ENCODE results near the gene HABP2. TPM values are rescaled to one million over a fixed set of nuclear protein-coding genes. Genes with fewer than 3 reads are reported as not detected.

Gene HABP2
- total and polyA plus RNA-seq, 2 of the 4 experiments (the other 2 are of a cell fraction) = not detected

DNA sequence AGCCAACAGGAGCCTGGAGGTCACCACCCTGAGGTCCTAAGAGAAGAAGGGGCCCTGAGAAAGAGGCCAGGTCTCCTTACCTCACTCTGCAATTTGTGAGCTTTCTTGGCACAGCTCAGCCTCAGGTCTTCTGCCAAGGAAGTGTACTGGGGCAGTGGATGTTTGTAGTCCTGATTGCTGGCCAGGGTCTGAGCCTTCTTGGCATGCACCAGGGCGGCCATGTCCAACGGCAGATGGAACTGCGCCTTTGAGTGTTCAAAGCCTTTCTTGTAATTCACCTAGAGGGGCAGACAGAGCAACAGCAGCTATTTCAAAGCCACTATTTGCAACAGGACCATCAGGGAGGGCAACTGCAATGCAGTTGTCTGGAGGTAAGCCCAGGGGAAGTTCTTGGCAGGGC is 59.3 kb downstream of the HABP2 start:
- Histone ChIP-seq H3K9ac (ENCODE audit: low read depth, low read length) (no peak overlapping the region), H2BK5ac (ENCODE audit: low read depth, low read length, poor library complexity, severe bottlenecking) (no peak overlapping the region), H4K91ac (ENCODE audit: insufficient read depth, low read depth, low read length) (no peak overlapping the region), H3K36me3 (ENCODE audit: control insufficient read depth, insufficient read depth, low read length) (no peaks in the 10 kb centered on the region), H3K27ac (ENCODE audit: insufficient read depth, low read length) (no peak overlapping the region), H3K14ac (replicated peaks; ENCODE audit: low read depth, low read length) (no peak overlapping the region), H3K4me1 (ENCODE audit: control insufficient read depth, insufficient read depth, low read length) (no peaks in the 10 kb centered on the region), H2AK5ac (ENCODE audit: low read depth, low read length) (no peak overlapping the region), H3K9me3 (ENCODE audit: control insufficient read depth, insufficient read depth, low read length) (no peaks in the 10 kb centered on the region), H3K27me3 (ENCODE audit: control insufficient read depth, insufficient read depth, low read length) (peaks cover 14% of the 10 kb centered on the region), H4K5ac (ENCODE audit: low read depth, low read length) (no peak overlapping the region), H3K79me1 (ENCODE audit: low read depth in 1 of 2, low read length in 2 of 2) (no peaks in the 10 kb centered on the region), H4K8ac (ENCODE audit: low read depth in 2 of 2, low read length in 2 of 2) (no peak overlapping the region), H3K23ac (ENCODE audit: low read depth, low read length) (no peak overlapping the region), H2AK9ac (replicated peaks; ENCODE audit: low read depth, low read length, poor library complexity) (no peak overlapping the region), H3K9me1 (ENCODE audit: insufficient read depth, low read length) (no peaks in the 10 kb centered on the region), H3K4me2 (ENCODE audit: low read depth, low read length) (no peak overlapping the region), H4K20me1 (ENCODE audit: insufficient read depth, low read length) (no peaks in the 10 kb centered on the region), H2AFZ (replicated peaks; ENCODE audit: low read length, poor library complexity) (no peak overlapping the region), H3K4ac (ENCODE audit: low read depth, low read length) (no peak overlapping the region), H2BK120ac (ENCODE audit: low read depth, low read length) (no peak overlapping the region), H3K4me3 (ENCODE audit: insufficient read depth, low read depth, low read length) (no peak overlapping the region), H2BK20ac (ENCODE audit: low read depth, low read length) (no peak overlapping the region), H3K56ac (ENCODE audit: extremely low read depth, insufficient read depth, low read length) (no peak overlapping the region), H2BK15ac (ENCODE audit: low read depth, low read length) (no peak overlapping the region), H3K18ac (ENCODE audit: low read depth, low read length) (no peak overlapping the region)
- in situ Hi-C loops (cut with MboI; ENCODE audit: low sequenced_read_pairs) = no loop called here
- CTCF ChIA-PET = no interaction called here
- POLR2A ChIA-PET (ENCODE audit: unreplicated experiment) = no interaction called here
- dilution Hi-C loops (cut with HindIII; ENCODE audit: low sequenced_read_pairs, unreplicated experiment) = no loop called here
- intact Hi-C loops (cut with micrococcal nuclease) = no loop called here
- WGBS, 2 experiments (ENCODE audit: extremely low coverage in 2 of 2, insufficient read length in 1 of 2) = no CpG with 5 or more reads among the region's 3 CpGs
- TF ChIP-seq BHLHE40 (IDR thresholded peaks at IDR 0.05; ENCODE audit: low read depth, low read length) (no peak), MXI1 (IDR thresholded peaks at IDR 0.05; ENCODE audit: borderline replicate concordance, low read depth, low read length) (no peak), NFE2L2 (IDR thresholded peaks at IDR 0.05; ENCODE audit: low read depth, low read length) (no peak), RFX5 (IDR thresholded peaks at IDR 0.05; ENCODE audit: low read depth, low read length) (no peak), RCOR1 (IDR thresholded peaks at IDR 0.05; ENCODE audit: insufficient replicate concordance, low read length) (no peak), POLR2A (IDR thresholded peaks at IDR 0.05; ENCODE audit: low read depth, low read length) (no peak), RAD21 (IDR thresholded peaks at IDR 0.05; ENCODE audit: low read length) (no peak), MAZ (IDR thresholded peaks at IDR 0.05; ENCODE audit: borderline replicate concordance, low read depth, low read length) (no peak), CHD1 (IDR thresholded peaks at IDR 0.05; ENCODE audit: low read depth, low read length) (no peak)
- TF ChIP-seq, protein P1, sequence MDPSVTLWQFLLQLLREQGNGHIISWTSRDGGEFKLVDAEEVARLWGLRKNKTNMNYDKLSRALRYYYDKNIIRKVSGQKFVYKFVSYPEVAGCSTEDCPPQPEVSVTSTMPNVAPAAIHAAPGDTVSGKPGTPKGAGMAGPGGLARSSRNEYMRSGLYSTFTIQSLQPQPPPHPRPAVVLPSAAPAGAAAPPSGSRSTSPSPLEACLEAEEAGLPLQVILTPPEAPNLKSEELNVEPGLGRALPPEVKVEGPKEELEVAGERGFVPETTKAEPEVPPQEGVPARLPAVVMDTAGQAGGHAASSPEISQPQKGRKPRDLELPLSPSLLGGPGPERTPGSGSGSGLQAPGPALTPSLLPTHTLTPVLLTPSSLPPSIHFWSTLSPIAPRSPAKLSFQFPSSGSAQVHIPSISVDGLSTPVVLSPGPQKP (IDR thresholded peaks at IDR 0.05; ENCODE audit: borderline replicate concordance, low read depth, low read length) = no peak
- TF ChIP-seq, protein P2, sequence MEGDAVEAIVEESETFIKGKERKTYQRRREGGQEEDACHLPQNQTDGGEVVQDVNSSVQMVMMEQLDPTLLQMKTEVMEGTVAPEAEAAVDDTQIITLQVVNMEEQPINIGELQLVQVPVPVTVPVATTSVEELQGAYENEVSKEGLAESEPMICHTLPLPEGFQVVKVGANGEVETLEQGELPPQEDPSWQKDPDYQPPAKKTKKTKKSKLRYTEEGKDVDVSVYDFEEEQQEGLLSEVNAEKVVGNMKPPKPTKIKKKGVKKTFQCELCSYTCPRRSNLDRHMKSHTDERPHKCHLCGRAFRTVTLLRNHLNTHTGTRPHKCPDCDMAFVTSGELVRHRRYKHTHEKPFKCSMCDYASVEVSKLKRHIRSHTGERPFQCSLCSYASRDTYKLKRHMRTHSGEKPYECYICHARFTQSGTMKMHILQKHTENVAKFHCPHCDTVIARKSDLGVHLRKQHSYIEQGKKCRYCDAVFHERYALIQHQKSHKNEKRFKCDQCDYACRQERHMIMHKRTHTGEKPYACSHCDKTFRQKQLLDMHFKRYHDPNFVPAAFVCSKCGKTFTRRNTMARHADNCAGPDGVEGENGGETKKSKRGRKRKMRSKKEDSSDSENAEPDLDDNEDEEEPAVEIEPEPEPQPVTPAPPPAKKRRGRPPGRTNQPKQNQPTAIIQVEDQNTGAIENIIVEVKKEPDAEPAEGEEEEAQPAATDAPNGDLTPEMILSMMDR (conservative IDR thresholded peaks at IDR 0.05; ENCODE audit: low read depth, low read length) = no peak
- TF ChIP-seq, protein P3, sequence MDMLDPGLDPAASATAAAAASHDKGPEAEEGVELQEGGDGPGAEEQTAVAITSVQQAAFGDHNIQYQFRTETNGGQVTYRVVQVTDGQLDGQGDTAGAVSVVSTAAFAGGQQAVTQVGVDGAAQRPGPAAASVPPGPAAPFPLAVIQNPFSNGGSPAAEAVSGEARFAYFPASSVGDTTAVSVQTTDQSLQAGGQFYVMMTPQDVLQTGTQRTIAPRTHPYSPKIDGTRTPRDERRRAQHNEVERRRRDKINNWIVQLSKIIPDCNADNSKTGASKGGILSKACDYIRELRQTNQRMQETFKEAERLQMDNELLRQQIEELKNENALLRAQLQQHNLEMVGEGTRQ (IDR thresholded peaks at IDR 0.05; ENCODE audit: low read depth, low read length) = no peak
- ATAC-seq (ENCODE audit: low read depth) (no peak), DNase-seq (no peak)
- no TSS peak for BruUV-seq (replicated peaks)

Measured in IMR-90 (cell line).